Fibroblast of lung (primary cell): ENCODE measurements around the gene SCAF1. TPM values are rescaled to one million over a fixed set of nuclear protein-coding genes. Genes with fewer than 3 reads are reported as not detected.

ENCODE experiments used
- DNase-seq, 2 donors: peaks; one replicate each; pipeline versions ENCODE4 v3.0.0 to v3.0.0-alpha.2; 2010; ENCODE audit warnings: low read depth in 2 of 2
- H2AFZ ChIP-seq: 2 replicates; pipeline ENCODE4 v1.5.1; 2012; ENCODE audit warnings: low read length, control low read depth, inconsistent platforms
- H3K27ac ChIP-seq: 2 replicates; pipeline ENCODE4 v1.5.1; 2011; ENCODE audit warnings: low read length, control low read depth; ENCODE audit not compliant: insufficient read depth
- H3K27me3 ChIP-seq: 2 replicates; pipeline ENCODE4 v1.5.1; 2011; ENCODE audit warnings: mild to moderate bottlenecking, low read length; ENCODE audit not compliant: control insufficient read depth, insufficient read depth
- H3K36me3 ChIP-seq: 2 replicates; pipeline ENCODE4 v1.5.1; 2011; ENCODE audit warnings: low read length; ENCODE audit not compliant: control insufficient read depth, insufficient read depth
- H3K4me1 ChIP-seq: 2 replicates; pipeline ENCODE4 v1.5.1; 2011; ENCODE audit warnings: low read length; ENCODE audit not compliant: control insufficient read depth, insufficient read depth; ENCODE audit errors: extremely low read depth
- H3K4me2 ChIP-seq: 2 replicates; pipeline ENCODE4 v1.5.1; 2011; ENCODE audit warnings: low read length, control low read depth; ENCODE audit not compliant: insufficient read depth; ENCODE audit errors: extremely low read depth
- H3K4me3 ChIP-seq, 4 experiments: fragments of 200-600 bp in 1 of 4; sonication (generic) in 1 of 4; replicated peaks in 1 of 4; 2 replicates each; pipeline ENCODE4 v1.5.1; 2011 to 2016; ENCODE audit warnings: low read length in 4 of 4, low read depth in 3 of 4, mild to moderate bottlenecking in 3 of 4, control low read depth in 2 of 4, inconsistent platforms in 1 of 4, mixed read lengths in 1 of 4; ENCODE audit not compliant: insufficient read depth in 1 of 4; ENCODE audit errors: control extremely low read depth in 1 of 4
- H3K79me2 ChIP-seq: 2 replicates; pipeline ENCODE4 v1.5.1; 2012; ENCODE audit warnings: mild to moderate bottlenecking, low read length, inconsistent platforms; ENCODE audit not compliant: control insufficient read depth, insufficient read depth
- H3K9ac ChIP-seq: 2 replicates; pipeline ENCODE4 v1.5.1; 2011; ENCODE audit warnings: mild to moderate bottlenecking, low read length, control low read depth; ENCODE audit not compliant: insufficient read depth
- H3K9me3 ChIP-seq: 2 replicates; pipeline ENCODE4 v1.5.1; 2012; ENCODE audit warnings: low read depth, low read length; ENCODE audit not compliant: control insufficient read depth, insufficient read depth
- H4K20me1 ChIP-seq: 2 replicates; pipeline ENCODE4 v1.5.1; 2011; ENCODE audit warnings: low read length; ENCODE audit not compliant: control insufficient read depth, insufficient read depth; ENCODE audit errors: extremely low read depth
- CTCF ChIP-seq, 2 donors: IDR thresholded peaks in 1 of 2; conservative IDR thresholded peaks in 1 of 2; 1 replicate in 1 of 2; 2 replicates in 1 of 2; pipeline ENCODE4 v1.5.1; 2011 to 2012; ENCODE audit warnings: low read length in 2 of 2, control low read depth in 1 of 2, inconsistent platforms in 1 of 2, low read depth in 1 of 2, mild to moderate bottlenecking in 1 of 2
- EZH2 ChIP-seq: IDR thresholded peaks from 2 replicates; pipeline ENCODE4 v1.5.1; 2012; ENCODE audit warnings: low read length, control low read depth, mild to moderate bottlenecking; ENCODE audit errors: missing control alignments
- polyA plus RNA-seq, 2 donors: library from polyadenylated mRNA; depleted of rRNA in 1 of 2; stranded (reverse) in 1 of 2; unstranded in 1 of 2; fragments of >200 nt; gene quantifications; 2 replicates each; pipeline ENCODE4 v1.2.1, GENCODE V29; 2011 to 2012; ENCODE audit warnings: missing spikeins in 1 of 2
- total RNA-seq: library from RNA; depleted of rRNA; stranded (reverse); fragments of >200 nt; gene quantifications from 2 replicates; pipeline ENCODE4 v1.2.1, GENCODE V29; 2014

The SCAF1 gene
- total and polyA plus RNA-seq, 2 donors (not counting 1 experiment from before 2014, with no cell fraction given): 8.7 to 11.9 TPM

GRCh38 chr19:49593233-49594113 lies 48.5 kb upstream of the SCAF1 start:
- peaks cover 22% of the 10 kb centered on the region for H3K36me3 ChIP-seq
- no peak overlapping the region for H2AFZ ChIP-seq
- peak overlapping the region; percentile 41 to 90 (median 84) for H3K4me3 ChIP-seq
- peak; percentile 88 to 89 for DNase-seq
- H4K20me1 ChIP-seq: no peaks in the 10 kb centered on the region
- H3K27ac ChIP-seq: no peak overlapping the region
- peak overlapping the region; percentile 30 for H3K9ac ChIP-seq
- no peak for TF ChIP-seq EZH2
- TF ChIP-seq CTCF (conservative IDR thresholded peaks at IDR 0.05 in 1 of 2, IDR thresholded peaks at IDR 0.05 in 1 of 2; ENCODE audit: low read depth in 1 of 2, low read length in 2 of 2): no peak
- H3K79me2 ChIP-seq: peaks cover 25% of the 10 kb centered on the region
- H3K4me1 ChIP-seq: peaks cover 6% of the 10 kb centered on the region
- no peaks in the 10 kb centered on the region for H3K9me3 ChIP-seq
- no peaks in the 10 kb centered on the region for H3K27me3 ChIP-seq
- H3K4me2 ChIP-seq: peak overlapping the region; percentile 82

GRCh38 chr19:49594157-49594992 lies 47.6 kb upstream of the SCAF1 start:
- no peaks in the 10 kb centered on the region for H3K27me3 ChIP-seq
- H3K79me2 ChIP-seq: peaks cover 25% of the 10 kb centered on the region
- H3K27ac ChIP-seq: no peak overlapping the region
- H3K4me3 ChIP-seq: no peak overlapping the region
- TF ChIP-seq EZH2: no peak
- no peak for TF ChIP-seq CTCF (conservative IDR thresholded peaks at IDR 0.05 in 1 of 2, IDR thresholded peaks at IDR 0.05 in 1 of 2; ENCODE audit: low read depth in 1 of 2, low read length in 2 of 2)
- no peaks in the 10 kb centered on the region for H3K9me3 ChIP-seq
- no peak overlapping the region for H3K4me2 ChIP-seq
- H3K4me1 ChIP-seq: peaks cover 6% of the 10 kb centered on the region
- no peak for DNase-seq
- H2AFZ ChIP-seq: no peak overlapping the region
- H3K9ac ChIP-seq: no peak overlapping the region
- H4K20me1 ChIP-seq: no peaks in the 10 kb centered on the region
- peaks cover 28% of the 10 kb centered on the region for H3K36me3 ChIP-seq
